Stimulated activated effector memory CD8-positive, alpha-beta T cell treated with anti-CD3 and anti-CD28 coated beads, Interleukin-12 subunit alpha, Interleukin-12 subunit beta, amount 100 ng/mL, for 72 hours (primary cell): ENCODE measurements around the gene KCNJ14.
A peak's percentile ranks its signal among the peaks of the same experiment; 100 is the strongest.

Experiments
- ATAC-seq: fragments of 150-1000 bp; cut with Tn5 transposase; 2 replicates; pipeline ENCODE4 v1.10.0; 2021
- DNase-seq, 2 donors: peaks; one replicate each; pipeline ENCODE4 v3.0.0; 2021 to 2022; ENCODE audit warnings: low spot score in 2 of 2
- H3K27ac Mint-ChIP-seq: one replicate; pipeline ENCODE4 v1.8.0; 2022; ENCODE audit warnings: mild to moderate bottlenecking, mixed read lengths
- H3K36me3 Mint-ChIP-seq: one replicate; pipeline ENCODE4 v1.8.0; 2022; ENCODE audit warnings: mild to moderate bottlenecking, mixed read lengths
- H3K4me1 Mint-ChIP-seq: one replicate; pipeline ENCODE4 v1.8.0; 2022; ENCODE audit warnings: mixed read lengths
- H3K4me3 Mint-ChIP-seq: one replicate; pipeline ENCODE4 v1.8.0; 2022; ENCODE audit warnings: mild to moderate bottlenecking, mixed read lengths
- H3K9me3 Mint-ChIP-seq: one replicate; pipeline ENCODE4 v1.8.0; 2022; ENCODE audit warnings: mixed read lengths

The KCNJ14 gene

GRCh38 chr19:48500830-48501493, 45.6 kb downstream of the KCNJ14 start:
- DNase-seq (no peak), ATAC-seq (no peak)
- Mint-ChIP-seq H3K4me3 (peak overlapping the region; percentile 70), H3K27ac (peak overlapping the region; percentile 89), H3K4me1 (peaks cover 27% of the 10 kb centered on the region), H3K9me3 (no peaks in the 10 kb centered on the region), H3K36me3 (no peaks in the 10 kb centered on the region)

GRCh38 chr19:48501494-48502349, 46.3 kb downstream of the KCNJ14 start:
- Mint-ChIP-seq H3K27ac (peak overlapping the region; percentile 89), H3K4me3 (peak overlapping the region; percentile 70), H3K4me1 (peaks cover 27% of the 10 kb centered on the region), H3K36me3 (no peaks in the 10 kb centered on the region), H3K9me3 (no peaks in the 10 kb centered on the region)
- DNase-seq (no peak), ATAC-seq (peak; percentile 81)

GRCh38 chr19:48502350-48503018, 47.1 kb downstream of the KCNJ14 start:
- Mint-ChIP-seq H3K4me1 (peaks cover 27% of the 10 kb centered on the region), H3K36me3 (no peaks in the 10 kb centered on the region), H3K9me3 (no peaks in the 10 kb centered on the region), H3K4me3 (peak overlapping the region; percentile 70), H3K27ac (no peak overlapping the region)
- ATAC-seq: peak; percentile 17
- DNase-seq: no peak

GRCh38 chr19:48506138-48506733, 50.9 kb downstream of the KCNJ14 start:
- peak; percentile 18 for ATAC-seq

GRCh38 chr19:48507911-48508439, 52.6 kb downstream of the KCNJ14 start:
- DNase-seq: no peak
- H3K9me3 Mint-ChIP-seq: no peaks in the 10 kb centered on the region
- H3K4me3 Mint-ChIP-seq: no peak overlapping the region
- H3K36me3 Mint-ChIP-seq: no peaks in the 10 kb centered on the region
- peaks cover 20% of the 10 kb centered on the region for H3K4me1 Mint-ChIP-seq
- no peak for ATAC-seq
- H3K27ac Mint-ChIP-seq: no peak overlapping the region

More at GRCh38 chr19:48506138-48506733, 50.9 kb downstream of the KCNJ14 start:
- Mint-ChIP-seq H3K4me1 (peaks cover 32% of the 10 kb centered on the region), H3K36me3 (no peaks in the 10 kb centered on the region), H3K9me3 (no peaks in the 10 kb centered on the region), H3K27ac (no peak overlapping the region), H3K4me3 (no peak overlapping the region)
- peak in 1 of 2 donors; percentile 54 for DNase-seq

GRCh38 chr19:48508729-48509411, 53.5 kb downstream of the KCNJ14 start:
- DNase-seq (no peak), ATAC-seq (no peak)
- H3K36me3 Mint-ChIP-seq: no peaks in the 10 kb centered on the region
- peaks cover 17% of the 10 kb centered on the region for H3K4me1 Mint-ChIP-seq
- no peaks in the 10 kb centered on the region for H3K9me3 Mint-ChIP-seq
- H3K4me3 Mint-ChIP-seq: no peak overlapping the region
- no peak overlapping the region for H3K27ac Mint-ChIP-seq

- DNase-seq (no peak), ATAC-seq (no peak)
- peak overlapping the region; percentile 35 for H3K27ac Mint-ChIP-seq
- no peaks in the 10 kb centered on the region for H3K36me3 Mint-ChIP-seq
- H3K4me3 Mint-ChIP-seq: no peak overlapping the region
- peaks cover 21% of the 10 kb centered on the region for H3K4me1 Mint-ChIP-seq
- no peaks in the 10 kb centered on the region for H3K9me3 Mint-ChIP-seq
These were observed 54.3 kb downstream of the KCNJ14 start for GRCh38 chr19:48509467-48510194.

- no peaks in the 10 kb centered on the region for H3K9me3 Mint-ChIP-seq
- ATAC-seq (peak; percentile 72), DNase-seq (peak in 1 of 2 donors; percentile 88)
- H3K27ac Mint-ChIP-seq: peak overlapping the region; percentile 35
- peaks cover 21% of the 10 kb centered on the region for H3K4me1 Mint-ChIP-seq
- H3K36me3 Mint-ChIP-seq: no peaks in the 10 kb centered on the region
- H3K4me3 Mint-ChIP-seq: no peak overlapping the region
These were observed 55.3 kb downstream of the KCNJ14 start for GRCh38 chr19:48510421-48511268.

- ATAC-seq (peak; percentile 17), DNase-seq (no peak)
- Mint-ChIP-seq H3K4me1 (peaks cover 21% of the 10 kb centered on the region), H3K36me3 (no peaks in the 10 kb centered on the region), H3K9me3 (no peaks in the 10 kb centered on the region), H3K27ac (no peak overlapping the region), H3K4me3 (no peak overlapping the region)
These were observed 56.0 kb downstream of the KCNJ14 start for GRCh38 chr19:48511321-48511731.

GRCh38 chr19:48511800-48512503, 56.6 kb downstream of the KCNJ14 start, which contains the start of gene LMTK3:
TSS of gene LMTK3 (minus strand) at chr19:48511835. CDS start at chr19:48511576, 259 bp downstream.
- Mint-ChIP-seq H3K4me3 (no peak within 1 kb of the TSS), H3K36me3 (no peaks in the 10 kb centered on the region), H3K9me3 (no peaks in the 10 kb centered on the region), H3K4me1 (peaks cover 21% of the 10 kb centered on the region), H3K27ac (peak within 1 kb of the TSS; percentile 35)
- peak; percentile 57 for ATAC-seq
- peak in 1 of 2 donors; percentile 86 for DNase-seq

GRCh38 chr19:48512504-48513288, 57.3 kb downstream of the KCNJ14 start:
- Mint-ChIP-seq H3K27ac (no peak overlapping the region), H3K9me3 (no peaks in the 10 kb centered on the region), H3K4me1 (peaks cover 21% of the 10 kb centered on the region), H3K36me3 (no peaks in the 10 kb centered on the region), H3K4me3 (no peak overlapping the region)
- peak in 1 of 2 donors; percentile 48 for DNase-seq
- no peak for ATAC-seq
